Umbilical cord (tissue), 2 donors: ENCODE results near the gene TBC1D16. TPM values are rescaled to one million over a fixed set of nuclear protein-coding genes. Genes with fewer than 3 reads are reported as not detected.
"Not testable (repeated sequence)": the region's sequence is repeated elsewhere in the genome, so short reads cannot be mapped to it uniquely, and the experiment has no call there.

ENCODE experiments used
- DNase-seq: peaks from one replicate; pipeline ENCODE4 v3.0.0-alpha.2; 2015; ENCODE audit warnings: low spot score
- total RNA-seq: library from RNA; depleted of rRNA; stranded (reverse); fragments of >200 nt; gene quantifications from one replicate; pipeline ENCODE4 v1.2.3, GENCODE V29; 2014; ENCODE audit warnings: low replicate concordance; ENCODE audit not compliant: insufficient read depth

Gene TBC1D16
- total RNA-seq, 1 donor from 2014 or later, result 21.7 TPM

DNA sequence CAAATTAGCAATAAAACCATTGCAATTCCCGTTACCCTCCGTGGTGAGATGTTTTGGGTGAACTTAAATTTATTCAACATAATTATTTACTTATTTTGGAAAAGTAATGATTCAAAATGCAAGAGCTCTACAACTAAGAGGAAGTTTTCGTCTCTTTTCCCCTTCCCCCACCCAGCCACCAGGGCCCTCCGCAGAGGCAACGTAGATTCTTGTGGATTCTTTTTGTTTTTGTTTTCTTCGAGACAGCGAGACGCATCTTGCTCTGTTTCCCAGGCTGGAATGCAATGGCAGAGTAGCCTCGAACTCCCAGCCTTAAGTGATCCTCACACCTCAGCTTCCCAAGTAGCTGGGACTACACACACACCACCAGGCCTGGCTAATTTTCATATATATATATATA lies 19.9 kb upstream of the TBC1D16 start:
- no peak for DNase-seq

GRCh38 chr17:80053102-80053501 lies 17.4 kb upstream of the TBC1D16 start:
- peak; percentile 25 for DNase-seq

DNA sequence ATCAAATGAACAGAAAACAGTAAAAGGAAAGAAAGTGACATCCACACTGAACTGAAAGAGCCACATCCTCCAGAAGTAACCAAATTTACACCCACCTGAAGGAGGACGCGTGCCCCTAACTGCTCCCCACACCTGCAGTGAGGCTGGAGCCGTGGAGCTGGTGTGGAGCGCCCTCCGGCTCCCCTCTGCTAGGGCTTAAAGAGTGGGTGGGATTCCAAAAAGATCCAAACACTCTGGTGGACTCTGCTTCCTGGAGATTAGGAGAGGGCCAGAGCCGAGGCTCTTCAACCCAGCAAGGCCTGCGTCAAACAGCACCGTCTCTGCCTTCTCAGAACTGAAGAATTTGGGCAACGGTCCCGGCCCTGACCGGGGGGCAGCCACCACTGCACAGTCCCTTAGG lies 16.0 kb upstream of the TBC1D16 start:
- no peak for DNase-seq

- no peak for DNase-seq
Measured at GRCh38 chr17:80050706-80051105, 15.0 kb upstream of the TBC1D16 start.

DNA sequence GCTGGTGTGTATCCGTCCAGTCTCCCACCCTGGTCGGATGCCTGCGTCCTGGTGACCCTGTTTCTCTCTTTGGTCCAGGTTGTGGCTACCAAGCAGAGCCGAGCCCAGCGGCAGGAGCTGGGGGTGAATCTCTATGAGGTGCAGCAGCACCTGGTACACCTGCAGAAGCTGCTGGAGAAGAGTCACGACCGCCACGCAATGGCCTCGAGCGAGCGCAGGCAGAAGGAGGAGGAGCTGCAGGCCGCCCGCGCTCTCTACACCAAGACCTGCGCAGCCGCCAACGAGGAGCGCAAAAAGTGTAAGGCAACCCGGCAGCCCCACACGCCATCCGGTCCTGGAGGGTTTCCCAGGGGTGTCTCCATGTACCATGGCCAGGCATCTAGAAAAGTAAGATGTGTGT lies 14.3 kb upstream of the TBC1D16 start:
- no peak for DNase-seq

DNA sequence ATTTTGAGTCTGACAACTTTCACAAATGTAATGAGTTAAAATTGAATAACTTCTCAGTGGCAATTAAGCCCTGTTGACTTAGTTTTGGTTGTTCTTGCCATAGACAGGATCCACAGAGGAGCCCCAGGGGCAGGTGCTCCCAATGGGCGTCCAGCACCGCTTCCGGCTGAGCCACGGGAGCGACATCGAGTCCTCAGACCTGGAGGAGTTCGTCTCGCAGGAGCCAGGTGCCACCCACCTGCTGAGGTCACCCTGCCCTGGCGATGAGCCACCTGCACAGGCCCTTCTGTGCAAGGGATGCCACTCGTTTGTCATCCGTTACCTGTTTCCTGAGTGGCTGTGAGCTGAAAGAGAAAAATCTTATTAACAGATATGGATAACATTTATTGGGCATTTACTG lies 11.5 kb upstream of the TBC1D16 start:
- no peak for DNase-seq

GRCh38 chr17:80046709-80047108 lies 11.0 kb upstream of the TBC1D16 start:
- DNase-seq, result not testable (repeated sequence)

- no peak for DNase-seq
Measured at GRCh38 chr17:80045703-80046102, 10.0 kb upstream of the TBC1D16 start.

DNA sequence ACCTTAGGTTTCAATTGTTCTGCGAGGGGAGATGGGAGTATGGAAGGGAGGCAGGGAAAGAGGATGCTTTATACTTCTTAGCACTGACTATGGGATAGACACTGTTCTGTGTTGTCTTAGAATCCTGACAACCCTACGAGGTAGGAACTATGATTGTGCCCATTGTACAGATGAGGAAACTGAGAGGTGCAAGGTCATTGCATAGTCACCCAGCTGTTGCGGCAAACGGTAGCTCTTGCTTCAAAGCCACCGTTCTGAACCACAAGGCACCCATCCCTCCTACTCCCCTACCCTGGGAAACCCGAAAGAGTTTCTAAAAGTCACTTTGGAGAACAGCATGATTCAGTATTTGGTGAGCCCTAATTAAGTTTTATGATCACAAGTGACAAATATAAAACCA lies 8.3 kb upstream of the TBC1D16 start:
- no peak for DNase-seq

DNA sequence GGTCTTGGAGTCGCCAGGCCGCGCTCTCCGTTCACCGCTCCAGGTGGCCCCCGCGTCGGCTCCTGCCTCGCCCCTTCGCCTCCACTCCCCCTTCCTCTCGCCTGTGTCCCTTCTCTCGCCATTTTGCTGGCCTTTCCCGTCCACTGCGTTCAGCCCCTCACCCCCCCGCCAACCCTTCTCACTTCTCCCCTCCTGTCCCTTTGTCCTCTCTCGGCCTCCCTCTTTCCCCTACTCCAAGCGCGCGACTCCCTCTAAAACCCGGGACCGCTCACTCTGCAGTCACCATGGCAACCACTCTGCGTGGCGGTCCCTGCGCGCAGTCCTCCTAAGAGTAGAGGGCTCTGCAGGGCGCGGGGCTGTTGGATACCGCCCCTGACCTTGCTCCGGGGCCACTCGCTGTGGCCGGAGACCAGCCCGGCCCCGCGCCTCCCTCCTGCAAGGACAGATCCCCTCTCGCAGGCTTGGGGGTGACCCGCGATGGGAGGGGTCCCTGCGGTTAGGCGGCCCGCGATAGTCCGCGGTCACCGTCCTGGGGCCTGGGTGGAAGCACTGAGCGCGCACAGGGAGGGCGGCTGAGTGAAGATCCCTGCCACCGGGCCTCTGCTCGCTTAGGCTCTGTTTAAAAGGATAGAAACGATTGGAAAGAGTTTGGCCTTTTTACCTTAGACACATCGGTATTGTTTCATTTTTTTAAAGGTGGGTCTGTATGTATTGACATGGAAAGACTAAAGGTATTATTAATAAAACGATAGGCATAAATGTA lies 1.2 kb upstream of the TBC1D16 start:
- peak; percentile 55 for DNase-seq

DNA sequence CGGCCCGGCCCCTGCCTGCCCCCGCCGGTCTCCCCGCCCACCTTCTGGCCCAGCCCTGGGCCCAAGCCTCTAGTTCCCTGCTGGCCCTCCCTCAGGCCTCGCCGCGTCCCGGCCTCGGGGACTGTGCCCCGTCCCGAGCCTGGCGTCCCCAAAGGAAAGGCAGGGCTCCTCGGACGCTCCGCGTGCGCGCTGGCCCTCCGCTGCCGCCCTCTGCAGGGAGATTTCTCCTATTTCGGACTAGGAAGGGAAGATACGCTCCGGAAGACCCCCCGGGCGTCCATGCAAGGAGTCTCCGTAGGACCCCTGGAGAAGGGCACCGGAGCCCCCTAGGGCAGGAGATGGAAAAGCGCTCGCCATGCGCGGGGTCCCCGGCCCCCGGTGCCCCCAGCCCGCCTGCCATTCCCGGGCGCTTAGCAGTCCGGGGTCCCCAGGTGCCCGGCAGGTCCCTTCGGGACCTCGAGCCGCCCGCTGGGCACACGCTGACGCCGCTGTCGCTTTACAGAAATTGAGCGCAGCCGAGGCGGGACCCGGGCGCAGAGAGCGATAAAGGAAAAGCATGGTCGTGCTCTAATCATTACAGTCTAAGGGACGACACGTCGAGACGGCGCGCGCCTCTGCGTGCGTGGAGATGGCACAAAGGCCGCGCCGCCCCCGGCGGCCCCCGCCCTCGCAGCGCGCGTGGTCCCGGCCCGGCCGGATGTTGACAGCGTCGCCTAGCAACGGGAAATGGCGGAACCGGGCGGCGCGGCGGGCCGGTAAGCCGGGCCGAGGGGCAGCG lies 454 bp upstream of the TBC1D16 start, which contains the start of gene CCDC40:
Gene CCDC40, plus strand, starts transcription at position 706 of the 778 bp plus-strand sequence. Its CDS starts 21 bp downstream, at position 727.
- DNase-seq, result peak; percentile 84

DNA sequence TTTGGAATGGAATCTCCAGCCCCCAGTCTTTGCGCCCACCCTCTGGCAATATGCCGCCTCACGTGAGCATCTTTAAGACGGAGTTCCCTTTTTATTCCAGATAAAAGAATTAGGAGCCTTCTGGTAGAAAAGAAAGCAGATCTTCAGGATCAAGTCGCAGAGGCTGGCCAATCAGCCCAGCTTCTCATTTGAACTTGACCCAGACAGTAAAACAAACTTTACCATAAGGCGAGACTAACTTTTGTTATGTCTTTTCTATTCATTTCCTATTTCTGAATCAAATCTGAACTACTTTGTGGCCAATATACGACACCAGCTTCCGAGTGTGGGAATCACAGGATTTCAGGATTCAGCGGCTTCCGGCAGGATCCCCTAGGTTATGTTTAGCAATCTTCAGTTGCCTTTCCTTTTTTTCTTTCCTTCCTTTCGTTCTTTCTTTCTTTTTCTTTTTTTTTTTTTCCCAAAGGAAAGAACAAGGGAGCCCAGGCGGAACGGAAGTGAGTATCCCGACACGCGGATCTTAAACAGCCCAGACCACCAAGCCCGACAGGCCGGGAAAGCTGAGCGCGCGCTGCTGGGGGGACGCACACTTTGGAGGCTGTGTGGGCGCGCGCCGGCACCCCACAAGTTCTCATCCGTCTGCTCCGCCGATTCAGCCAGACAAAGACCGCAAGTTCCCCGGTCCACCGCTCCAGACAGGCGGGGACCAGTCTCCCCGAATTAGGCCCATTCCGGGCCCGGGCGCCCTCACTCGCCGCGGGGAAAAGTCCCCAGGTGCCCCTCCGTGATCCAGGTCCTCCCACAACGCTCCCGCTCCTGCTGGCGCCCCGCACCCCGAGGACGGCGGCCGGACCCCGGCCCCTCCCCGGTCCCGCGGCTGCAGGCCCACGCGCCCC lies 633 bp downstream of the TBC1D16 start:
- DNase-seq, result peak; percentile 62

- DNase-seq, result no peak
Measured at GRCh38 chr17:80033840-80034239, 1.8 kb downstream of the TBC1D16 start.

DNA sequence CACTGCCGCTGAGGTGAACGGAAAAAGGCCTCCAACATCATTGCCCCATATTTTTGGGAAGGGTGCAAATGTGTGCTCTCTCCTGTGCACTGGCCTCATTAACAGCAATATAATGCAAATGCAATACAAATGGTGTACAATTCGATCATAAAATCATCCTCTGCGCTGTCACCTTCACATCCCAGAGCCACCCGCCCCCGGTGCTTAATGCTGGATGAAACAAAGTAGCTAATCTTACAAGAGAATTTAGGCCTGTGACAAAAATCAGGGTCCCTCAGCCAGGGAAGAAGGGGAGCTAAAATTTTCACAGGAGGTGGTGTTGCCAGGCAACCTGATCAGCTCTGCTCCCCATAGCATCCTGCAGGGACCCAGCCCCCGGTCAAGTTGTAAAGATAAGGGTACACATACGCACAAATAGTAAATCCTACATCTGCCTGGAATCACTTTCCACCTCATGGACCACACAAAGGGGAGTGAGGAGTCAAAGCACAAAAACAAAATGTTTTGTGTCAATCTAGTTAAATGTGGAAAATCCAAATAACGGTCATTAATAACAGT lies 3.0 kb downstream of the TBC1D16 start:
- DNase-seq, result no peak

DNA sequence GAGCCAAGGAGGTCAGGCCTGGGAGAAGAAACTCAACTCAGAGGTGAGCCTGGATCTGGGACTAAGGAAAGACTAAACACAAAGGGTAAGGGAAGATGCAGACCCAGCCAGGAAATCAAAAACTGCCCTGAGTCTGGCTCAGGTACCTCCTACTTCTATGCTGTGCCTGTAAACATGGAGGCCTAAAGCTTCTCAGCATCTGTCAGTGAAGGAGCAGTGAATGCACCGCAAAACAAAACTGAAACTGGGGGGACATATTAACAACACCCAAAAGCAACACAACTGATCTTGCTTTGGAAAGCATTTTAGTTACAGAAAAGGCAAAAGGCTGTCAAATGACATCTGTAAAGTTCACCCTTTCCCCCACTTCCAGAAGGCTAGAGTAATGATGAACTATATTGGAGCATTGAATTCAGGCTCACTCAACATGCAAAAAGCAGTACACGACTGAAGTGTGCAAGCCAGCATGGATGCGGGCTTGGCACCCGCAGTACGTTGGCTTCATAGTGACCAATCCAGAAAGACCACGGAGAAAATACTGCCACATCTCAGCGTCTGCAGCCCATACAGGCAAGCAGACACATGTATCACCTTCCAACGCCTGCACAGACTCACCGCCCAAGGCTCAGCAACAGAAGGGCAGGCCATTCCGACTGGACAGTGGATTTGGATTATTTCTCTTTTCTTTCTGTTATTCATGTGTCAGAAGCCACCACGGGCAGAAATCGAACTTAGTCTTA lies 3.8 kb downstream of the TBC1D16 start:
- DNase-seq, result no peak

- DNase-seq, result no peak
Measured at GRCh38 chr17:80030730-80031410, 4.8 kb downstream of the TBC1D16 start.

DNA sequence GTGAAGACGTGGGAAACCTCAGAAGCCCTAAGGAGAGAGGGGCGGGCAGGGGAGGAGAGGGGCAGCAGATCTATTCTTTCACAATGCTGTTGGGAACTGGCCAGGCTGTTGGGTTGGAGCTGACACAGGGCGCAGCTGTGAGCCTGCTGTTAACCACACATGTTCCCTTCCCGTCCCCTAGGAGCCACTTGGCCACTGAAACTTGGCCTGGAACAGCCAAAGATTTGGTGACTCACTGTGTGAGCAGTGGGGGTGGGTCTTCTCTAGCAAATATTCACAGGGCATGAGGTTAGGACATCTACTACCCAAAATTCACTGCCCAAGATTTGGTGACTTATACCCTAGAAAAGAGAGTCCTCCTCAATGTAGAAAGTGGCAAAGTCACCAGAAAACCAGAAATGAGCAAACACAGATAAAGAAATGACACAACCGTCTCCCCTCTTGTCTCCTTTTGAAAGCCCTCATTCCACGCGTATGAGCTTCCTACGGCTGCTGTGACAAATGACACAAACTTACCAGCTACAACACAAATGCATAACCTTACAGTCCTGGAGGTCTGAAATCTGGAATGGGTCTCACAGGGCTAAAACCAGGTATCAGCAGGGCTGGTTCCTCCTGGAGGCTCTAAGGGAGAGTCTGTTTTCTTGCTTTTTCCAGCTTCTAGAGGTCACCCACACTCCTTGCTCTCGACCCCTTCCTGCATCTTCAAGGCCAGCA lies 6.3 kb downstream of the TBC1D16 start:
- no peak for DNase-seq

GRCh38 chr17:80028030-80028429 lies 7.6 kb downstream of the TBC1D16 start:
- DNase-seq, result no peak

DNA sequence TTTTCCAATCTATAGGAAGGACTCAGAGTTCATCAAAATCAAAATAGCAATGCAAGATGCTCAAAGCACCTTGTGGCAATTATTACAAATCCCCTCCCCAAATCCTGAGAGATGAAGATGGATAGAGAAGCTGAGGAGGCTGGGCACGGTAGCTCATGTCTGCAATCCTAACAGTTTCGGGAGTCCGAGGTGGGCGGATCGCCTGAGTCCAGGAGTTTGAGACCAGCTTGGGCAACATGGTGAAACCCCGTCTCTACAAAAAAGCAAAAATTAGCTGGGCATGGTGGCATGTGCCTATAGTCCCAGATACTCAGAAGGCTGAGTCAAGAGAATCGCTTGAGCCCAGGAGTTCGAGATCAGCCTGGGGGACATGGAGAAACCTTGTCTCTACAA lies 8.6 kb downstream of the TBC1D16 start:
- no peak for DNase-seq
